RCC 7860 (cell line): ENCODE data around the gene E4F1.

Source experiments
- DNase-seq: peaks from one replicate; pipeline ENCODE4 v3.0.0-alpha.2; 2015; ENCODE audit warnings: low spot score
- FAIRE-seq: peaks from 2 replicates; lab custom pipeline; 2012; peaks lifted over from hg19 to GRCh38; lab: Jason Lieb, UNC

Gene E4F1

GRCh38 chr16:2228161-2228824 lies 4.9 kb downstream of the E4F1 start:
- DNase-seq (no peak), FAIRE-seq (no peak)

- no peak for FAIRE-seq
- no peak for DNase-seq
These were observed 5.7 kb downstream of the E4F1 start for GRCh38 chr16:2229091-2229490.

GRCh38 chr16:2229632-2230250 lies 6.3 kb downstream of the E4F1 start:
- no peak for DNase-seq
- no peak for FAIRE-seq

- no peak for FAIRE-seq
These were observed 7.0 kb downstream of the E4F1 start for GRCh38 chr16:2230376-2230775.

GRCh38 chr16:2231016-2231931 lies 7.9 kb downstream of the E4F1 start:
- FAIRE-seq: no peak
- DNase-seq: no peak

More at GRCh38 chr16:2230376-2230775, 7.0 kb downstream of the E4F1 start:
- no peak for DNase-seq

GRCh38 chr16:2232094-2232990 lies 9.0 kb downstream of the E4F1 start:
- DNase-seq: no peak
- FAIRE-seq: no peak

GRCh38 chr16:2233046-2233775 lies 9.8 kb downstream of the E4F1 start:
- DNase-seq (no peak), FAIRE-seq (no peak)

GRCh38 chr16:2233872-2234812 lies 10.8 kb downstream of the E4F1 start:
- DNase-seq (no peak), FAIRE-seq (no peak)

- no peak for FAIRE-seq
These were observed 11.4 kb downstream of the E4F1 start for GRCh38 chr16:2234813-2235170.

GRCh38 chr16:2235234-2235651 lies 11.9 kb downstream of the E4F1 start:
- DNase-seq: no peak
- FAIRE-seq: no peak

More at GRCh38 chr16:2234813-2235170, 11.4 kb downstream of the E4F1 start:
- no peak for DNase-seq

GRCh38 chr16:2235695-2236336 lies 12.4 kb downstream of the E4F1 start:
- FAIRE-seq: no peak
- DNase-seq: no peak

GRCh38 chr16:2236337-2237101 lies 13.1 kb downstream of the E4F1 start, which contains the start of gene DNASE1L2:
TSS of gene DNASE1L2 (plus strand) at chr16:2236444. CDS start at chr16:2236817, 373 bp downstream.
- FAIRE-seq: no peak

GRCh38 chr16:2237102-2237482 lies 13.7 kb downstream of the E4F1 start:
- no peak for DNase-seq
- FAIRE-seq: no peak

More at GRCh38 chr16:2236337-2237101, 13.1 kb downstream of the E4F1 start, which contains the start of gene DNASE1L2:
- DNase-seq: no peak

GRCh38 chr16:2237493-2238149 lies 14.2 kb downstream of the E4F1 start:
- no peak for FAIRE-seq
- no peak for DNase-seq

- FAIRE-seq (no peak), DNase-seq (no peak)
These were observed 14.9 kb downstream of the E4F1 start for GRCh38 chr16:2238150-2238837.
